Left renal cortex interstitium (tissue), 4 donors: ENCODE results near the gene ASPRV1. TPM values are rescaled to one million over a fixed set of nuclear protein-coding genes. Genes with fewer than 3 reads are reported as not detected.

Experiments used
- DNase-seq, 4 donors: peaks; one replicate each; pipeline ENCODE4 v3.0.0-alpha.2; 2013; ENCODE audit warnings: low read depth in 4 of 4, low spot score in 2 of 4, missing footprints in 1 of 4
- polyA plus RNA-seq, 4 donors: library from polyadenylated mRNA; unstranded; fragments of 120-200 nt; gene quantifications; one replicate each; pipeline ENCODE4 v1.2.1, GENCODE V29; 2013; ENCODE audit not compliant: insufficient read length in 4 of 4

Gene ASPRV1
- polyA plus RNA-seq, 4 donors = 3.6 to 5.2 (median 4.5) TPM

GRCh38 chr2:69989441-69990105 is 28.1 kb upstream of the ASPRV1 start:
- DNase-seq = no peak

- no peak for DNase-seq
Observed at GRCh38 chr2:69989009-69989408, 27.6 kb upstream of the ASPRV1 start.

- DNase-seq = no peak
Observed at GRCh38 chr2:69988086-69988635, 26.7 kb upstream of the ASPRV1 start.

GRCh38 chr2:69986691-69987090 is 25.3 kb upstream of the ASPRV1 start:
- no peak for DNase-seq

GRCh38 chr2:69985688-69986087 is 24.3 kb upstream of the ASPRV1 start:
- no peak for DNase-seq

GRCh38 chr2:69985216-69985615 is 23.8 kb upstream of the ASPRV1 start:
- DNase-seq = no peak

GRCh38 chr2:69983392-69983966 is 22.0 kb upstream of the ASPRV1 start:
- DNase-seq = no peak

GRCh38 chr2:69979902-69980807 is 18.7 kb upstream of the ASPRV1 start:
- no peak for DNase-seq

- no peak for DNase-seq
Observed at GRCh38 chr2:69977906-69978482, 16.6 kb upstream of the ASPRV1 start.

- DNase-seq = no peak
Observed at GRCh38 chr2:69977186-69977585, 15.8 kb upstream of the ASPRV1 start.

GRCh38 chr2:69975853-69976462 is 14.5 kb upstream of the ASPRV1 start:
- no peak for DNase-seq

GRCh38 chr2:69975136-69975852 is 13.9 kb upstream of the ASPRV1 start:
- no peak for DNase-seq

- no peak for DNase-seq
Observed at GRCh38 chr2:69973335-69973735, 11.9 kb upstream of the ASPRV1 start.

GRCh38 chr2:69972822-69973221 is 11.4 kb upstream of the ASPRV1 start:
- no peak for DNase-seq

- no peak for DNase-seq
Observed at GRCh38 chr2:69969991-69970390, 8.6 kb upstream of the ASPRV1 start.

GRCh38 chr2:69969126-69969983 is 7.9 kb upstream of the ASPRV1 start:
- DNase-seq = no peak

- DNase-seq = no peak
Observed at GRCh38 chr2:69968609-69969008, 7.2 kb upstream of the ASPRV1 start.

- no peak for DNase-seq
Observed at GRCh38 chr2:69966496-69966895, 5.1 kb upstream of the ASPRV1 start.
